Stimulated activated CD4-positive, alpha-beta T cell treated with anti-CD3 and anti-CD28 coated beads, Interleukin-1b, Interleukin-23, amount 100 ng/mL, for 1 hour (primary cell): ENCODE results near the gene EIF2B5.

ENCODE experiments used
- DNase-seq, 2 donors: peaks; one replicate each; pipeline ENCODE4 v3.0.0-alpha.2; 2020; ENCODE audit warnings: low read depth in 2 of 2

Gene EIF2B5

GRCh38 chr3:184173374-184173722 is 38.2 kb downstream of the EIF2B5 start:
- no peak for DNase-seq

- DNase-seq, result no peak
Observed at GRCh38 chr3:184174284-184174645, 39.1 kb downstream of the EIF2B5 start.

DNA sequence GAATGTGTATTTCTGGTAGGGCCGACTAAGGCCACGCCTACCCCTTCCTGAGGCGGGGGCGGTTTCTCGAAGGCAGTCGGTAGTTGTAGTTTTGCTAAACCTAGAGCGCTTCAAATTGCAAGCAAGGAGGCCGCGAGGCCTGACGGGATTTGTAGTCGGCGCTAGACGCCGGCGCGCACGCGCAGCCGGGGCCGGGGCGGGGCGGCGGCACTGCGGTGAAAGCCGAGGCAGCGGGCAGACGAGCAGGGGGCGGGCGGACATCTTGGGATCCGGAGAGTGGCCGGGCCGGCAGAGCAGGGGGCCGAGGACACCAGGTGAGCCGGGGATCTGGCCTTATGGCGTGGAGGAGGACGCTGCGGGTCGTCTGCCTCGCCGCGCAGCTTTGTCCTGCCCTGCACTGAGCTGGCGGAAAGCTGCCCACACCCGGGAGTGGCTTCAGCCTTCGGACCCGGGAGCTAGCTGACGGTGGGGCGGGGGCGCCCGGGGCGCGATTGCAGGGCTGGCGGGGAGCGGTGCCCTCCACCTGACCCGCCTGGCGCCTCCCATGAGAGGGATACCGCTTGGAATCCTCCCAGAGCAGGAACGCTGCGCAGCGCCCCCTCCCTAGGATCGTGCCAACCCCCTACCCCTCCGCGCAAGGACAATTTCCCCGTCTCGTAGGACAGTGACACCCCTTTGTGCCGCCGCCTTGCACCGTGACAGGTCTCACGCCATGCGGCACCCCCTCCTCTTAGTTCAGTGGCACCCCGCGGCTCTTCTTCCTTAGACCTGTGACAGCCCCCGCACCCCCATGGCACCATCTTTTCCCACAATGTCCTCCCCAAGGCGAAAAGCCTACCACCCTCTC is 39.7 kb downstream of the EIF2B5 start, which contains the start of gene AP2M1:
TSS of gene AP2M1 (plus strand) at position 210 of the 847 bp plus-strand sequence. CDS start 2,139 bp downstream, outside the sequence.
- peak; percentile 95 to 96 for DNase-seq

- DNase-seq, result no peak
Observed at GRCh38 chr3:184175506-184175905, 40.3 kb downstream of the EIF2B5 start.

- no peak for DNase-seq
Observed at GRCh38 chr3:184175981-184176376, 40.8 kb downstream of the EIF2B5 start.

DNA sequence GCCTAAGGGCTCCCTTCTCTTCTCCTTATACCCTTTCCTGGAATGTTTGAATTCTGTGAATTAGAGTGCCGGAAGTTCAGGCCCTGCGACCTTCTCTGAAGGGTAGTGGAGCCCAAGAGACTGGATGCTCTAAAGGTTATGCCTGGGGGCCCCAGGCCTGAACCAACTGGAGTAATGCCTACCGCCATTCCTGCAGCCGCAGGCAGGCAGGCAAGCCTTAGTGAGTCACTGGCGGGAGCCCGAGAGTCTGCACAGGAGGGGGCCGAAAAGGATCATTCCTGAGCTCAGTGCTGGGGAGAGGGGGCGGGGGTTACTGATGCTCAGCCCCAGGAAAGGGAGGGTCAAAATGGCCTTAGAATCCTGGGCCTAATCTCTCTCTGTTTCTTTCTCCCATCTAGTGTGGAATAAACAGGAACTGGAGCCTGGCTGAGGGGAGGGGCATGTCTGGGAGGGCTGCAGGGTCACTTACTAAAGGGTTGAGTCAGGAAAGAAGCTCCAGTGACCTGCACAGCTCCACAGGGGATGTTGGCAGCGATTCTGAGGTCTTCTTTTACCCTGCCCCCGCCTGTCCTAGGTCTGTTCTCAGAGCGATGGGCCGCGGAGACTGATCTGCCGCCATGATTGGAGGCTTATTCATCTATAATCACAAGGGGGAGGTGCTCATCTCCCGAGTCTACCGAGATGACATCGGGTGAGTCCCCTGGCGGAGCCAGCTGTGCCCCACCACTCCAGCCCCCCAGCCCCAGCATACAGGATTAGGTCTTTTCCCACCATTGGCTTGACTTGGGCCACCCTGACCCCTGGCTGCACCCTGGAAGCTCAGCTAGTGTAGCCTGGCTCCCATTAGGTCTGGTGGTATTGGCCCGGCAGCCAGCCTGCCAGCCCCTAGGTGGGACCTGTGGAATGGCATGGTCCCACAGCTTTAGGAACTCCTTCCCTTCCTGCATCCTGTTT is 41.5 kb downstream of the EIF2B5 start:
- DNase-seq, result no peak

GRCh38 chr3:184177331-184177731 is 42.2 kb downstream of the EIF2B5 start:
- DNase-seq, result no peak

DNA sequence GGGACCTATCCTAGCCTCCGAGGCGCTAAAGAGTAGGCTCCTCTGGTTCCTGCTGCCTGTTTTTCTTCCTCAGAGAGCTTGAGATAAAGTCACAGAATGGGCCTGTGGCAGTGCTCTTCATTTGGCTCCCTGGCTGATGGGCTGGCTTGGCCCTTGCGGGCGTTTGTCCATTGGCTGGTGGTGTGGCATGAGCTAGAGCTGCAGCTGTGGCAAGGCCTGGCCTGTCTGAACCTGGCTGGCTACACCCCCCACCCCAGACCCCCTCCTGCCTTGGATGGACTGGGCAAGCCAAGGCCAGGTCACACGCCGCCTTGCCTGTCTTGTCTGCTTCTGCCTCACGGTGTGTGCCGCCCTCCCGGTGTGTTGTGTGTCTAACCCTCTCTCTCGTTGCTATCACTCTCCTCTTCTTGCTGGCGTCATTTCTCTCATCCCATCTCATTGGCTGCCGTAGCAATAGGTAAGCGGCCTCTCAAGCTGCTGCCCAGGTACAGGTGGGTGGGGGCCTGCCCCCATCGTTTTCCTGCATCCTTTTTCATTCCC is 42.7 kb downstream of the EIF2B5 start:
- no peak for DNase-seq

GRCh38 chr3:184178521-184179138 is 43.5 kb downstream of the EIF2B5 start:
- DNase-seq, result no peak

- no peak for DNase-seq
Observed at GRCh38 chr3:184180165-184180564, 45.0 kb downstream of the EIF2B5 start.

DNA sequence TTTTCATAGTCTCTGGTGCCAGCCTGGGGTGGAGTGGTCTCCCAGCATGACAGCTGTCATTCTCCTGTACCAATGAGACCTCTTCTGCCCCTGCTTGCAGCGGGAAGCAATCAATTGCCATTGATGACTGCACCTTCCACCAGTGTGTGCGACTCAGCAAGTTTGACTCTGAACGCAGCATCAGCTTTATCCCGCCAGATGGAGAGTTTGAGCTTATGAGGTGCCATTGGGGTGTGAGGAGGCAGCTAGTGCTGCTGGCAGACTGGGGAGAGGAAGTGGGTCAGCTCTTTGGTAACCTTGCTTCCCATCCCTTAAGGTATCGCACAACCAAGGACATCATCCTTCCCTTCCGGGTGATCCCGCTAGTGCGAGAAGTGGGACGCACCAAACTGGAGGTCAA is 46.4 kb downstream of the EIF2B5 start:
- DNase-seq, result no peak

DNA sequence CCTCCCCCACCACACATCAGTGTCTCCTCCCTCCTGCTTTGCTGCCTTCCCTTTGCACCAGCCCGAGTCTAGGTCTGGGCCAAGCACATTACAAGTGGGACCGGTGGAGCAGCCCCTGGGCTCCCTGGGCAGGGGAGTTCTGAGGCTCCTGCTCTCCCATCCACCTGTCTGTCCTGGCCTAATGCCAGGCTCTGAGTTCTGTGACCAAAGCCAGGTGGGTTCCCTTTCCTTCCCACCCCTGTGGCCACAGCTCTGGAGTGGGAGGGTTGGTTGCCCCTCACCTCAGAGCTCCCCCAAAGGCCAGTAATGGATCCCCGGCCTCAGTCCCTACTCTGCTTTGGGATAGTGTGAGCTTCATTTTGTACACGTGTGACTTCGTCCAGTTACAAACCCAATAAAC is 48.5 kb downstream of the EIF2B5 start:
- no peak for DNase-seq

GRCh38 chr3:184184546-184185230 is 49.5 kb downstream of the EIF2B5 start:
- no peak for DNase-seq

- peak; percentile 96 to 99 for DNase-seq
Observed at GRCh38 chr3:184185461-184186183, 50.5 kb downstream of the EIF2B5 start.

- no peak for DNase-seq
Observed at GRCh38 chr3:184186184-184186901, 51.2 kb downstream of the EIF2B5 start, which contains the start of gene ABCF3. ABCF3 (plus strand) TSS chr3:184186199; CDS start chr3:184186208, 9 bp downstream.

- no peak for DNase-seq
Observed at GRCh38 chr3:184186902-184187207, 51.7 kb downstream of the EIF2B5 start.

DNA sequence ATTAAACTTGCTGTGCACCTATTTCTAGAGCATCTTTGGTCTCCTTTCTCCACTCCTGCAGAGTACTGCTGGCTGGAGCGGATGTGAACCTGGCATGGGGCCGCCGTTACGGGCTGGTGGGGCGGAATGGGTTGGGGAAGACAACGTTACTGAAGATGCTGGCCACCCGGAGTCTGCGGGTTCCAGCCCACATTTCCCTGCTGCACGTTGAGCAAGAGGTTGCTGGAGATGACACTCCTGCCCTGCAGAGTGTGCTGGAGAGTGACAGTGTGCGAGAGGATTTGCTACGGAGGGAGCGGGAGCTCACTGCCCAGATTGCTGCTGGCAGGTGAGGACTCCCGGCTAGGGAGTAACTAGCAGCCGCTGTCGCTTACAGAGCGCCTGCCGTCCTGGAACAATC is 52.9 kb downstream of the EIF2B5 start:
- no peak for DNase-seq

GRCh38 chr3:184189421-184189820 is 54.3 kb downstream of the EIF2B5 start:
- DNase-seq, result no peak

DNA sequence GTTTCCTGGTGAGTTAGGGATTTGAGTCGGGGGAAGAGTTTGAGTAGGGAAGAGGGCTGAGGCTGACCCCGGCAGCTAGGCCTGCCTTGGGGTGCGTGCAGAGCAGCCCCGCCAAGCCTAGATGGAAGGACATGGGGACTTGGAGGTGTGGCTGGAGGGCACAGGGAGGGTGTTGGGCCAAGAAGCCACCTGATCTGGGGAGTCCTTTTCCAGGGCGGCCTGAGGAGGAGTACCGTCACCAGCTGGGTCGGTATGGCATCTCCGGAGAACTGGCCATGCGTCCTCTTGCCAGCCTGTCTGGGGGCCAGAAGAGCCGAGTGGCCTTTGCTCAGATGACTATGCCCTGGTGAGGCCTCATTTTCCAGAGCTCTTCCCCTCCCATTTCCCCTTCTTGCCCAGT is 57.7 kb downstream of the EIF2B5 start:
- DNase-seq, result no peak

- DNase-seq, result no peak
Observed at GRCh38 chr3:184193991-184194539, 58.9 kb downstream of the EIF2B5 start.
